ENCODE results near the gene ANKRD66. TPM values are rescaled to one million over a fixed set of nuclear protein-coding genes. Genes with fewer than 3 reads are reported as not detected.

Gene ANKRD66
- polyA plus RNA-seq, 2 donors = not detected

DNA sequence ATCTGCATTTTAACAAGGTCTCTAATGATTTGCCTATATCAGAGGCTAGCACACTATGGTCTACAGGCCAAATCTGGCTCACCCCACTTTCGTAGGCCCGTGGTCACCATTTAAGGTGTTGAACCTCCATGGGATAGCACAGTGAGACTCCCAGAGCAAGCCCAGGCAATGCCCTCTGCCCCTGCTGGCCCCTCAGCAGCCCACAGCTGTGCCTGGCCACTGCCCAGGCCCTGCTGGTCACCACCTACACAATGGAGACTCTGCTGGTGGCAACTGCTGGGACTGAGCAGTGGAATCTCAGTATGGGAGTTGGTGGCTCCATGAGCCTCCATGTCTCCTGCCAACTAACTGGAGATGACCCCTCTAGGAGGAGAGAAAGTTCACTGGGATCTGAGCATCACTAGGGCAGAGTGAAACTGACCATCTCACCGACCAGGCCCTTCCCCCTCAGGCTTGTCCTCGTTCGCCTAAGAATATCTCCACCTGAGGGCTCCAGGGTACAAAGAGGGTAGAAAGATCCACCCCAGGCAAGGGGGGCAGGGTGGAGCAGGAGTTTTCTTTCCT lies 2.3 kb downstream of the ANKRD66 start:
- H3K36me3 ChIP-seq (ENCODE audit: control insufficient read depth in 2 of 2, insufficient read depth in 2 of 2, low read length in 1 of 2) = no peaks in the 10 kb centered on the region
- no peaks in the 10 kb centered on the region for H3K4me1 ChIP-seq (ENCODE audit: control insufficient read depth in 2 of 2, insufficient read depth in 2 of 2, low read length in 1 of 2)
- H3K27me3 ChIP-seq (ENCODE audit: control insufficient read depth in 1 of 2, insufficient read depth in 2 of 2, low read length in 2 of 2) = no peaks in the 10 kb centered on the region
- H3K27ac ChIP-seq (ENCODE audit: low read depth in 2 of 2, low read length in 1 of 2) = no peak overlapping the region
- H3K9me3 ChIP-seq (ENCODE audit: control insufficient read depth in 2 of 2, insufficient read depth in 1 of 2, low read depth in 1 of 2, low read length in 1 of 2) = no peaks in the 10 kb centered on the region
- no peak overlapping the region for H3K4me3 ChIP-seq (ENCODE audit: low read depth in 1 of 2, low read length in 2 of 2)
- 90 to 91% methylated on average over 5 of the region's 5 CpGs for WGBS, 2 donors

DNA sequence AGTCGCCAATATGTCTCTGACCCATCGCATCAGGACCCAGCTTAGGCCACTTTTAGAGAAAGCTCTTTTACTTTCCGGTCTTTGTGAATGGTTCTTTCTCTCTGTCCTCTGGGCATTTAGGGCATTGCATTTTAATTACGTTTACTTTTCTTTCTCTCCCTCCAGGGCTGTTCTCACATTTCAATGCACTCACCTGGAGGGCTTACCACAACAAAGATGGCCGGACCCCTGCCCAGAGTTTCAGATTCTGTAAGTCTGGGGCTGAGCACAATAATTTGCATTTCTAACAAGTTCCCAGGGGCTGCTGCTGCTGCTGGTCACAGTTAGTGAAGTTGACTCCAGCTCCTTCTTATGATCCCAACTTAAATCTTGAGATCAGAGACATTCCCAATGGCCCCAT lies 3.0 kb downstream of the ANKRD66 start:
- Histone ChIP-seq H3K4me1 (ENCODE audit: control insufficient read depth in 2 of 2, insufficient read depth in 2 of 2, low read length in 1 of 2) (no peaks in the 10 kb centered on the region), H3K9me3 (ENCODE audit: control insufficient read depth in 2 of 2, insufficient read depth in 1 of 2, low read depth in 1 of 2, low read length in 1 of 2) (no peaks in the 10 kb centered on the region), H3K36me3 (ENCODE audit: control insufficient read depth in 2 of 2, insufficient read depth in 2 of 2, low read length in 1 of 2) (no peaks in the 10 kb centered on the region), H3K27ac (ENCODE audit: low read depth in 2 of 2, low read length in 1 of 2) (no peak overlapping the region), H3K4me3 (ENCODE audit: low read depth in 1 of 2, low read length in 2 of 2) (no peak overlapping the region), H3K27me3 (ENCODE audit: control insufficient read depth in 1 of 2, insufficient read depth in 2 of 2, low read length in 2 of 2) (no peaks in the 10 kb centered on the region)
- WGBS, 2 donors = 74 to 83% methylated on average over 5 of the region's 5 CpGs

DNA sequence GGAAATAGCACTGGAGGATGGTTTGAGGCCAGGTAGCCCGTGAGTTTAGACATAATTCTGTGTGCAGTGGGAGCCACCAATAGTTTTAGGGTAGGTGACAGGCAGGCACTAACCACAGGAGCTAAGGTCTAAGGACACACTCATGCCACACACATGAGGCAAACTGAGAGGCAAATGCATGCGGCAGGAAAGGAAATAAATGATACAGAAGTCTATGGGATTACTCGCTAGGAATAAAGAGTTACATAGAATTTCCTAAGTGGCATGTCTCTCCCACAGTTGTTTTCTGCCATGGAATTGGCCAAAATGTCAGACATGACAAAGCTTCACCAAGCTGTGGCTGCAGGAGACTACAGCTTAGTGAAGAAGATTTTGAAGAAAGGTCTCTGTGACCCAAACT lies 4.9 kb downstream of the ANKRD66 start:
- H3K4me1 ChIP-seq (ENCODE audit: control insufficient read depth in 2 of 2, insufficient read depth in 2 of 2, low read length in 1 of 2) = no peaks in the 10 kb centered on the region
- H3K9me3 ChIP-seq (ENCODE audit: control insufficient read depth in 2 of 2, insufficient read depth in 1 of 2, low read depth in 1 of 2, low read length in 1 of 2) = no peaks in the 10 kb centered on the region
- H3K27me3 ChIP-seq (ENCODE audit: control insufficient read depth in 1 of 2, insufficient read depth in 2 of 2, low read length in 2 of 2) = no peaks in the 10 kb centered on the region
- no peak overlapping the region for H3K4me3 ChIP-seq (ENCODE audit: low read depth in 1 of 2, low read length in 2 of 2)
- no peaks in the 10 kb centered on the region for H3K36me3 ChIP-seq (ENCODE audit: control insufficient read depth in 2 of 2, insufficient read depth in 2 of 2, low read length in 1 of 2)
- WGBS, 2 donors = 60 to 69% methylated on average over 3 of the region's 3 CpGs
- no peak overlapping the region for H3K27ac ChIP-seq (ENCODE audit: low read depth in 2 of 2, low read length in 1 of 2)

DNA sequence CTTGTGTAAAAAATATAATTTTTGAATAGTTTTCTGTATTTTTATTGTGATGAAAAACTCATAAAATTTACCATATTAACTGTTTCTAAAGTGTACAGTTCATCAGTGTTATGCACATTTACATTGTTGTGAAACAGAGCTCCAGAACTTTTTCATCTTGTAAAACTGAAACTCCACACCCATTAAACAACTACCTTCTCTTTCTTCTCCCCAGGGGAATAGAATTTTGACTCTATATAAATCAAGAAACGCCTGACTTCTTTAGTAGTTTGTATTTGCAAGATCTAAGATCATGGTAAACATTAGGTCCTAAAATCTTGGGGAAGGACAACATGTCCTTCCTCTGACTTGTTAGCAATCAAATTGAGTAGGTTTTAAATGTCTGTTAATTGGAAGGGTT lies 9.1 kb downstream of the ANKRD66 start:
- Histone ChIP-seq H3K9me3 (ENCODE audit: control insufficient read depth in 2 of 2, insufficient read depth in 1 of 2, low read depth in 1 of 2, low read length in 1 of 2) (no peaks in the 10 kb centered on the region), H3K27ac (ENCODE audit: low read depth in 2 of 2, low read length in 1 of 2) (no peak overlapping the region), H3K27me3 (ENCODE audit: control insufficient read depth in 1 of 2, insufficient read depth in 2 of 2, low read length in 2 of 2) (no peaks in the 10 kb centered on the region), H3K4me3 (ENCODE audit: low read depth in 1 of 2, low read length in 2 of 2) (no peak overlapping the region), H3K4me1 (ENCODE audit: control insufficient read depth in 2 of 2, insufficient read depth in 2 of 2, low read length in 1 of 2) (peaks cover 0 to 2% of the 10 kb centered on the region in 2 donors), H3K36me3 (ENCODE audit: control insufficient read depth in 2 of 2, insufficient read depth in 2 of 2, low read length in 1 of 2) (no peaks in the 10 kb centered on the region)
- 33 to 43% methylated on average over 1 of the region's 1 CpG for WGBS, 2 donors

DNA sequence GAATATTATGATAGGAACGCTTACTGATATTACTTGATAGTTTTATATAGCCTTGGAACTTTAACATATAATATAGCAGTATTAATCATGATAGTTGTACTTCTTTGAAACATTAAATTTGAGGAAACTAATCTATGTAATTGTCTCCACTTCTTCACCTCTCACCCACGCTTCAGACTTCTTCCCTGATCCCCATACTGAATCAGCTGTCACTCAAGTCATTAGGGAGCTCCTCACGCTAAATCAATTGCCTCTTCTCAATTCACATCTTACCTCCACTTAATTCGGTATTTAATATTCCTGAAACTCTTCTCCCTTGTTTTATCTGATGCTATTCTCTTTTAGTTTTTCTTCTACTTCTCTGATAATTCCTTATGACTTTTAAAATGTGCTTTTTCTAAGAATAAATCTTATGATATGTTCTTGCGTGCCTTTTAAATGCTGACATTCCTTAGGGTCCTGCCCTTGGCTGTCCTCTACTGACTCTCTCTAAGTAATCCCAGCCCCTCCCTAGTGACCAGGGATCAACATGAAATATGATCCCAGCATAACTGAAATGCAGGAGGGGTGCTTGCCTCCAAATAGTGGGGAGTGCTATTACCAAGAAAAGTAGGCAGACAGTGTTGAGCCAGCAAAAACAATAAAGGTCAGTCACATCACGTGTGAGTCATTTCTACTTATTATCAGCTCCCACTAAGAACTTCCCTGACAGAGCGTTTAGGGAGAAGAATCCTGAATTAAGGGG lies 9.9 kb downstream of the ANKRD66 start:
- Histone ChIP-seq H3K27me3 (ENCODE audit: control insufficient read depth in 1 of 2, insufficient read depth in 2 of 2, low read length in 2 of 2) (no peaks in the 10 kb centered on the region), H3K4me1 (ENCODE audit: control insufficient read depth in 2 of 2, insufficient read depth in 2 of 2, low read length in 1 of 2) (peaks cover 0 to 2% of the 10 kb centered on the region in 2 donors), H3K9me3 (ENCODE audit: control insufficient read depth in 2 of 2, insufficient read depth in 1 of 2, low read depth in 1 of 2, low read length in 1 of 2) (no peaks in the 10 kb centered on the region), H3K27ac (ENCODE audit: low read depth in 2 of 2, low read length in 1 of 2) (no peak overlapping the region), H3K4me3 (ENCODE audit: low read depth in 1 of 2, low read length in 2 of 2) (no peak overlapping the region), H3K36me3 (ENCODE audit: control insufficient read depth in 2 of 2, insufficient read depth in 2 of 2, low read length in 1 of 2) (no peaks in the 10 kb centered on the region)
- WGBS, 2 donors = 58 to 59% methylated on average over 7 of the region's 7 CpGs

DNA sequence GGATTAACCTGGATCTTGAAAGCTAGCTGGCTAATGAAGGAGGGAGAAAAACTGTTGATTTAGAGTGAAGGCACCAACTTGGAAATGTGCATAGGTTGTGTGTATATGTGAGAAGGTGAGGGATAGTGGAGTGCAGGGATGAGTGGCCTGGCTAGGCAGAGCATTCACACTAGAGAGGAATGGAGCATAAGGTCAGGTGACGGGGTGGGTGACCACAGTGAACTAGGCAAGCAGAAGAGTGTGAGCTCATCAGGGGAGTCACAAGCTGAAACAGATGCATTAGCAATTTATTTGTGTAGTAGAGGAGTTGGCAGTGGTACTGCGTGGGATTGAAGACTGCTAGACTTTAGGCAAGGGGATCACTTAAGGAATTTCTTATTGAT lies 10.5 kb downstream of the ANKRD66 start:
- WGBS, 2 donors = 72 to 73% methylated on average over 2 of the region's 2 CpGs
- H3K36me3 ChIP-seq (ENCODE audit: control insufficient read depth in 2 of 2, insufficient read depth in 2 of 2, low read length in 1 of 2) = no peaks in the 10 kb centered on the region
- no peak overlapping the region for H3K4me3 ChIP-seq (ENCODE audit: low read depth in 1 of 2, low read length in 2 of 2)
- H3K27me3 ChIP-seq (ENCODE audit: control insufficient read depth in 1 of 2, insufficient read depth in 2 of 2, low read length in 2 of 2) = no peaks in the 10 kb centered on the region
- H3K9me3 ChIP-seq (ENCODE audit: control insufficient read depth in 2 of 2, insufficient read depth in 1 of 2, low read depth in 1 of 2, low read length in 1 of 2) = no peaks in the 10 kb centered on the region
- peaks cover 0 to 2% of the 10 kb centered on the region in 2 donors for H3K4me1 ChIP-seq (ENCODE audit: control insufficient read depth in 2 of 2, insufficient read depth in 2 of 2, low read length in 1 of 2)
- H3K27ac ChIP-seq (ENCODE audit: low read depth in 2 of 2, low read length in 1 of 2) = no peak overlapping the region

DNA sequence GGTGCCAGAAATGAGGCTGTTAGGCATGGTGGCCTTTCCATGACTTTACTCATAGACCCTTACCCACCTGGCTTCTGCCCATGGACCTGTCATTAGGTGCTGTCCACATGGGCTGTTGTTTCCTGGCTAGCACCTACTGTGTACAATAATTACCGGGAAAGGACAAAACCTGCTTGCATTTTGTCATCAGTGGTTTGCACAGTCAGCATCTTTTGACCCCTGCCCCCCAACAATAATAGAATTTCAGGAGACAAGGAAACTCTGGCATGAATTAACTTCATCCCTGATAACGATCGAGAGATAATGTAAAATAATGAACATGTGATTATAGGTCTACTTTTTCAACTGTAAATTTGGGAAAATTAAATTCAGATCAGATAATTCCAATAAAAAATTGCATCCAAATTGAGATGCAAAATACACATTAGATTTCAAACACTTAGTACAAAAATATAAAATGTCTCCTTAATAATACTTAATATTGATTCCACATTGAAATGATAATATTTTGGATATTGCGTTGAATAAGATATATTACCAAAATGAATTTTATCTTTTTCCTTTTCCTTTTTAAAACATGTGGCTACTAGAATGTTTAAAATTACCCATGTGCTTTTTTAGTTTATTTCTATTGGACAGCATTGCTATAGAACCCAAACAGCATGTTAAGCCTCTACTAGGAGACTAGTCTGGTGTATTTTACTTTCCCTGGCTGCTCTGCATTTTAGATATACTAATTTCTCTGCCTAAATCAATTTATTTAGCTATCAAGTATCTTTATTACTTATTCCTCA lies 12.4 kb downstream of the ANKRD66 start:
- Histone ChIP-seq H3K4me1 (ENCODE audit: control insufficient read depth in 2 of 2, insufficient read depth in 2 of 2, low read length in 1 of 2) (peaks cover 0 to 2% of the 10 kb centered on the region in 2 donors), H3K4me3 (ENCODE audit: low read depth in 1 of 2, low read length in 2 of 2) (no peak overlapping the region), H3K27ac (ENCODE audit: low read depth in 2 of 2, low read length in 1 of 2) (no peak overlapping the region), H3K36me3 (ENCODE audit: control insufficient read depth in 2 of 2, insufficient read depth in 2 of 2, low read length in 1 of 2) (no peaks in the 10 kb centered on the region), H3K9me3 (ENCODE audit: control insufficient read depth in 2 of 2, insufficient read depth in 1 of 2, low read depth in 1 of 2, low read length in 1 of 2) (no peaks in the 10 kb centered on the region), H3K27me3 (ENCODE audit: control insufficient read depth in 1 of 2, insufficient read depth in 2 of 2, low read length in 2 of 2) (no peaks in the 10 kb centered on the region)
- 92 to 93% methylated on average over 4 of the region's 4 CpGs for WGBS, 2 donors

DNA sequence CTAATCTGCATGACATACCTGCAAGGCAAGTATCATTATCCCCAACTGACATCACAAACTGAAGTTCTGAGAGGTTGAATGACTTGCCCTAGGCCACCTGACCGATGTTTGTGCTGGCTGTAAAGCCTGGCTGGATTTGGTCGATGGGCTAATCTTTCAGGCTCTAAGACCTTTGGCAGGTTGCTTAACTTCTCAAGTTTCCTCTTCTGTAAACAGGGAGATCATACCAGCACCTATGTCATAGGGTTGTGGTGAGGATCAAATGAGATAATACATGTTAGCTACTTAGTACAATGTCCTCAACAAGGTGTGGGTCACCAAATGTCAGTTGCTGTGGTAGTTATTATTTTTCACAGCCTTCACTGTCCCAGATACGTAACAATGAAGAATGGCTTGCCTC lies 14.2 kb downstream of the ANKRD66 start:
- Histone ChIP-seq H3K36me3 (ENCODE audit: control insufficient read depth in 2 of 2, insufficient read depth in 2 of 2, low read length in 1 of 2) (no peaks in the 10 kb centered on the region), H3K27me3 (ENCODE audit: control insufficient read depth in 1 of 2, insufficient read depth in 2 of 2, low read length in 2 of 2) (no peaks in the 10 kb centered on the region), H3K9me3 (ENCODE audit: control insufficient read depth in 2 of 2, insufficient read depth in 1 of 2, low read depth in 1 of 2, low read length in 1 of 2) (no peaks in the 10 kb centered on the region), H3K27ac (ENCODE audit: low read depth in 2 of 2, low read length in 1 of 2) (no peak overlapping the region), H3K4me3 (ENCODE audit: low read depth in 1 of 2, low read length in 2 of 2) (no peak overlapping the region), H3K4me1 (ENCODE audit: control insufficient read depth in 2 of 2, insufficient read depth in 2 of 2, low read length in 1 of 2) (peaks cover 0 to 2% of the 10 kb centered on the region in 2 donors)
- 64 to 73% methylated on average over 3 of the region's 3 CpGs for WGBS, 2 donors

DNA sequence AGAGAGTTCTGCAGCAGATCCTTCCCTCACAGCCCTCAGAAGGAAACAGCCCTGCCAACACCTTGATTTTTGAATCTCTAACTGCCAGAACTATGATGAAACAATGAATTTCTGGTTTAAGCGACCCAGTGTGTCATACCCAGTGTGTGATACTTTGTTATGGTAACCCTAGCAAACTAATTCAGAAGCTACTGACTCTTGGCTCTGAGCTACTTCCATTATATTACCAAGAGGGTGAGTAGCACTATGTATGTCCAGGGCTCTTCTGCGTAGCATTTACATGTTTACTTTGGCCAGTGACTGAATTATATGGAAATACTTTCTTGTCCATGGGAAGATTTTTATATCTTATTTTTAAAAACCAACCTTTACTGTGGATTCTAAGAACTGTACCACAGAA lies 16.7 kb downstream of the ANKRD66 start:
- no peaks in the 10 kb centered on the region for H3K9me3 ChIP-seq (ENCODE audit: control insufficient read depth in 2 of 2, insufficient read depth in 1 of 2, low read depth in 1 of 2, low read length in 1 of 2)
- H3K36me3 ChIP-seq (ENCODE audit: control insufficient read depth in 2 of 2, insufficient read depth in 2 of 2, low read length in 1 of 2) = no peaks in the 10 kb centered on the region
- no peaks in the 10 kb centered on the region for H3K27me3 ChIP-seq (ENCODE audit: control insufficient read depth in 1 of 2, insufficient read depth in 2 of 2, low read length in 2 of 2)
- H3K4me1 ChIP-seq (ENCODE audit: control insufficient read depth in 2 of 2, insufficient read depth in 2 of 2, low read length in 1 of 2) = no peaks in the 10 kb centered on the region
- H3K4me3 ChIP-seq (ENCODE audit: low read depth in 1 of 2, low read length in 2 of 2) = no peak overlapping the region
- no peak overlapping the region for H3K27ac ChIP-seq (ENCODE audit: low read depth in 2 of 2, low read length in 1 of 2)
- WGBS, 2 donors = 80 to 84% methylated on average over 2 of the region's 2 CpGs
